ENCODE measurements around the gene ANP32A. TPM values are rescaled to one million over a fixed set of nuclear protein-coding genes. Genes with fewer than 3 reads are reported as not detected.
A peak's percentile ranks its signal among the peaks of the same experiment; 100 is the strongest.

Gene ANP32A
- total RNA-seq, 1 donor from 2014 or later, result 333 TPM

DNA sequence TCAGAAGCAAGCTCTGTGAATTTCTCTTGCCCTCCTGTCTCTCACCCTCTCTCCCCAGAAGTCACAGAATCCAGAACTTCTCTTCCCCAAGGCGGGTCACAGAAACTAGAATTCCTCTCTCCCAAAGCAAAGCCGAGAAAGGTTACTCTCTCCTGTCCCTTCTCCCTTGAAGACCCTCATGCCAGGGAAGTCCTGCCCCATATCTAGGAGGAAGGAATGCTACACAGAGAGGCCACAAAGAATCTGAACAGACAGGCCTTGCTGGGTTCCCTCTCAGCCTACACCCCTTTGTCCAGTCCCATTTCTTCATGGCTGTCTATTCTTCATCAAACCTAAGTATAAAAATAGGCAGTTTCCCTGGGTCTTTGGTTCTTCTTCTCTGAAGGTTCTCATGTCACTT, 29.8 kb downstream of the ANP32A start:
- no peak overlapping the region for H3K4me3 Mint-ChIP-seq
- Histone ChIP-seq H3K4me1 (peaks cover 44% of the 10 kb centered on the region), H3K27ac (no peak overlapping the region), H4K20me1 (ENCODE audit: low read depth) (peaks cover 100% of the 10 kb centered on the region), H3K9me3 (ENCODE audit: low read depth) (no peaks in the 10 kb centered on the region), H3K4me2 (no peak overlapping the region), H3K36me3 (no peaks in the 10 kb centered on the region), H3K9ac (no peak overlapping the region), H3K27me3 (no peaks in the 10 kb centered on the region), H2AFZ (replicated peaks) (no peak overlapping the region), H3K4me3 (no peak overlapping the region), H3F3A (ENCODE audit: low read depth) (peaks cover 5% of the 10 kb centered on the region), H3K79me2 (ENCODE audit: low read depth) (peaks cover 99% of the 10 kb centered on the region)
- peak overlapping the region; percentile 92 for H3K27ac Mint-ChIP-seq
- H3K36me3 Mint-ChIP-seq, result peaks cover 18% of the 10 kb centered on the region
- no peak for DNase-seq (ENCODE audit: low spot score)
- TF ChIP-seq EZH2phosphoT487 (IDR thresholded peaks at IDR 0.05) (no peak), EZH2 (IDR thresholded peaks at IDR 0.05) (no peak)
- TF ChIP-seq, protein P1, sequence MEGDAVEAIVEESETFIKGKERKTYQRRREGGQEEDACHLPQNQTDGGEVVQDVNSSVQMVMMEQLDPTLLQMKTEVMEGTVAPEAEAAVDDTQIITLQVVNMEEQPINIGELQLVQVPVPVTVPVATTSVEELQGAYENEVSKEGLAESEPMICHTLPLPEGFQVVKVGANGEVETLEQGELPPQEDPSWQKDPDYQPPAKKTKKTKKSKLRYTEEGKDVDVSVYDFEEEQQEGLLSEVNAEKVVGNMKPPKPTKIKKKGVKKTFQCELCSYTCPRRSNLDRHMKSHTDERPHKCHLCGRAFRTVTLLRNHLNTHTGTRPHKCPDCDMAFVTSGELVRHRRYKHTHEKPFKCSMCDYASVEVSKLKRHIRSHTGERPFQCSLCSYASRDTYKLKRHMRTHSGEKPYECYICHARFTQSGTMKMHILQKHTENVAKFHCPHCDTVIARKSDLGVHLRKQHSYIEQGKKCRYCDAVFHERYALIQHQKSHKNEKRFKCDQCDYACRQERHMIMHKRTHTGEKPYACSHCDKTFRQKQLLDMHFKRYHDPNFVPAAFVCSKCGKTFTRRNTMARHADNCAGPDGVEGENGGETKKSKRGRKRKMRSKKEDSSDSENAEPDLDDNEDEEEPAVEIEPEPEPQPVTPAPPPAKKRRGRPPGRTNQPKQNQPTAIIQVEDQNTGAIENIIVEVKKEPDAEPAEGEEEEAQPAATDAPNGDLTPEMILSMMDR (IDR thresholded peaks at IDR 0.05), result no peak
- H3K9me3 Mint-ChIP-seq, result no peaks in the 10 kb centered on the region
- peaks cover 3% of the 10 kb centered on the region for H3K27me3 Mint-ChIP-seq (ENCODE audit: insufficient read depth, low read depth)
- peaks cover 68% of the 10 kb centered on the region for H3K4me1 Mint-ChIP-seq

DNA sequence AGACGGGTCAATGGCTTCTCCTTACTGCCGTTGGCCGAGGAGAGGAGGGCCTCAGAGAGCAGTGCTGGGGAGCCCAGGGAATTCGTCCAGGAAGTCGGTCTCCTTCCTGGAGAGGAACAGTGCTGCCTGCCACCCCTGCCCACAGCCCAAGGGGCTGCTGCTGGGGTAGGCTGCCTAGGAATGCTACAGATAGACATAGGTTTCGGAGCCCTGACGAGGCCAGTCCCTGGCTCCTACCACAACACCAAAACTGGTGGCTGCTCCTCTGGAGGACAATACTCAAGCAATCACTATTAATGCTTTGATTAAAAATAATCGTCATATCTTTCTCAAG, 30.5 kb downstream of the ANP32A start:
- Histone ChIP-seq H3K79me2 (ENCODE audit: low read depth) (peaks cover 99% of the 10 kb centered on the region), H3K27ac (no peak overlapping the region), H3K27me3 (no peaks in the 10 kb centered on the region), H3K9ac (no peak overlapping the region), H3K36me3 (no peaks in the 10 kb centered on the region), H3K4me2 (peak overlapping the region; percentile 2), H4K20me1 (ENCODE audit: low read depth) (peaks cover 100% of the 10 kb centered on the region), H3F3A (ENCODE audit: low read depth) (no peaks in the 10 kb centered on the region), H3K4me1 (peaks cover 38% of the 10 kb centered on the region), H2AFZ (replicated peaks) (no peak overlapping the region), H3K9me3 (ENCODE audit: low read depth) (no peaks in the 10 kb centered on the region), H3K4me3 (no peak overlapping the region)
- no peak for DNase-seq (ENCODE audit: low spot score)
- Mint-ChIP-seq H3K27ac (peak overlapping the region; percentile 85), H3K27me3 (ENCODE audit: insufficient read depth, low read depth) (peaks cover 3% of the 10 kb centered on the region), H3K4me1 (peaks cover 64% of the 10 kb centered on the region), H3K4me3 (no peak overlapping the region), H3K9me3 (no peaks in the 10 kb centered on the region), H3K36me3 (peaks cover 25% of the 10 kb centered on the region)
- TF ChIP-seq, protein P1 (IDR thresholded peaks at IDR 0.05), result no peak
- no peak for TF ChIP-seq EZH2phosphoT487 (IDR thresholded peaks at IDR 0.05)
- TF ChIP-seq EZH2 (IDR thresholded peaks at IDR 0.05), result no peak

DNA sequence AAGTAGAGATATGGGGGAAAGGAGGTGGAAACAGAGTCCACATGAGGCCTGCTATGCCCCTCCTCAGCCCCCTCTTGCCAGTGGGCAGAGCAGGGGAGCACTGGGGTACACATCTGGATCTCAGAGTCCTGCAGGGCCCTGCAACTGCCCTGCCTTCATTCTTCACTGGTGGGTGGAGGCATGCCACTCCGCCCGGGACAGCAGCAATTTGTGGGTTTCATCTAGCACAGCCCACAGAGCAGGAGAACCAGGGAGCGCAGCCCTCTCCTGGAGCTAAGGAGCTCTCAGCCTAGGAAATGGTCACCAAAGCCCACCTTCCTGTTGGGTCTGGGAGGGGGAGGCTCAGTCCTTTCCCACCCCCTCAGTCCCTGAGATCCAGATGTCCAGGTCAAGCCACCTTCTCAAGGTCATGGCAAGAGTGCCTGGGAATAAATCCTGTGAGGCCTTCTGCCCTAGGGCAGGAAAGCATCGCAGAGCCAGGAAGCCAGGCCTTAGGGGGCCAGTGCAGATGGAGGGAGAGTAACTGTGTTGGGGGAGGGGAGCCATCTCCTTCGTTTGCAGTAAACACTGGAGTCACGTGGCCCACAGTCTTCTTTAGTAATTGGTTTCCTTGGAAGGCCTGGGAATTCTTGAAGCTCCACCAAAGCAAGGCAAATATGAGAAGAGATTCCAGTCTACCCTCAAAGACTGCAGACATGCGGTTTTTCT, 31.0 kb downstream of the ANP32A start:
- DNase-seq (ENCODE audit: low spot score), result peak; percentile 51
- Histone ChIP-seq H2AFZ (replicated peaks) (no peak overlapping the region), H3K27me3 (no peaks in the 10 kb centered on the region), H3K79me2 (ENCODE audit: low read depth) (peaks cover 99% of the 10 kb centered on the region), H3K4me1 (peaks cover 33% of the 10 kb centered on the region), H3K4me3 (no peak overlapping the region), H3F3A (ENCODE audit: low read depth) (no peaks in the 10 kb centered on the region), H4K20me1 (ENCODE audit: low read depth) (peaks cover 100% of the 10 kb centered on the region), H3K36me3 (no peaks in the 10 kb centered on the region), H3K4me2 (peak overlapping the region; percentile 2), H3K9ac (no peak overlapping the region), H3K9me3 (ENCODE audit: low read depth) (no peaks in the 10 kb centered on the region), H3K27ac (no peak overlapping the region)
- Mint-ChIP-seq H3K4me3 (no peak overlapping the region), H3K27ac (peak overlapping the region; percentile 86), H3K9me3 (no peaks in the 10 kb centered on the region), H3K36me3 (peaks cover 26% of the 10 kb centered on the region), H3K27me3 (ENCODE audit: insufficient read depth, low read depth) (peaks cover 3% of the 10 kb centered on the region), H3K4me1 (peaks cover 59% of the 10 kb centered on the region)
- no peak for TF ChIP-seq EZH2 (IDR thresholded peaks at IDR 0.05)
- TF ChIP-seq, protein P1 (IDR thresholded peaks at IDR 0.05), result no peak
- TF ChIP-seq EZH2phosphoT487 (IDR thresholded peaks at IDR 0.05), result no peak

All from neural progenitor cell (in vitro differentiated cells).